Small intestine (tissue), 7 donors: Measurements from ENCODE around the gene PCED1B. TPM values are rescaled to one million over a fixed set of nuclear protein-coding genes. Genes with fewer than 3 reads are reported as not detected.

Experiments used
- DNase-seq, 2 donors: peaks; one replicate each; pipeline versions ENCODE4 v3.0.0 to v3.0.0-alpha.2; 2013
- FAIRE-seq: peaks from 2 replicates; lab custom pipeline; 2012; peaks lifted over from hg19 to GRCh38; lab: Jason Lieb, UNC
- H3K27ac ChIP-seq, 3 donors: one replicate each; pipeline ENCODE4 v1.5.1; 2013; ENCODE audit warnings: low read length in 2 of 3, mild to moderate bottlenecking in 2 of 3, control low read depth in 1 of 3, inconsistent platforms in 1 of 3, low read depth in 1 of 3, moderate library complexity in 1 of 3
- H3K27me3 ChIP-seq, 3 donors: one replicate each; pipeline ENCODE4 v1.6.1; 2013; ENCODE audit warnings: low read length in 3 of 3, inconsistent platforms in 1 of 3; ENCODE audit not compliant: control insufficient read depth in 3 of 3, insufficient read depth in 3 of 3
- H3K36me3 ChIP-seq, 3 donors: one replicate each; pipeline ENCODE4 v1.6.1; 2013; ENCODE audit warnings: low read length in 3 of 3, inconsistent platforms in 1 of 3, low read depth in 1 of 3, mild to moderate bottlenecking in 1 of 3, moderate library complexity in 1 of 3; ENCODE audit not compliant: control insufficient read depth in 3 of 3, insufficient read depth in 2 of 3
- H3K4me1 ChIP-seq, 3 donors: one replicate each; pipeline ENCODE4 v1.6.1; 2013; ENCODE audit warnings: low read length in 2 of 3, inconsistent platforms in 1 of 3, low read depth in 1 of 3, mild to moderate bottlenecking in 1 of 3, moderate library complexity in 1 of 3; ENCODE audit not compliant: control insufficient read depth in 3 of 3, insufficient read depth in 2 of 3
- H3K4me3 ChIP-seq, 3 donors: one replicate each; pipeline ENCODE4 v1.5.1; 2013; ENCODE audit warnings: low read length in 3 of 3, control low read depth in 1 of 3, inconsistent platforms in 1 of 3, low read depth in 1 of 3, mild to moderate bottlenecking in 1 of 3, moderate library complexity in 1 of 3
- H3K9me3 ChIP-seq, 2 donors: one replicate each; pipeline ENCODE4 v1.6.1; 2013; ENCODE audit warnings: low read depth in 1 of 2, low read length in 1 of 2; ENCODE audit not compliant: control insufficient read depth in 2 of 2, insufficient read depth in 1 of 2
- WGBS, 3 donors: extraction: QIAGEN DNeasy Blood & Tissue Kit; methylation state at CpG; one replicate each; pipeline ENCODE4 v1.1.7; 2013; 5-methylcytosine and 5-hydroxymethylcytosine counted together
- polyA plus RNA-seq, 4 donors: library from polyadenylated mRNA; stranded (reverse) in 3 of 4; unstranded in 1 of 4; fragments of 200-250 nt in 3 of 4; fragments of 120-200 nt in 1 of 4; gene quantifications; one replicate each; pipeline versions ENCODE4 v1.2.1 to v1.2.3, GENCODE V29; 2013
- donor health status: healthy with polysubstance abuse.
- donor health status: control.
- donor health status: control.
- donor health status: Bipolar disorder and iron deficiency.
- donor health status: healthy.

The PCED1B gene
- polyA plus RNA-seq, 4 donors: 1.4 to 4.5 (median 1.6) TPM; not detected in 1

DNA sequence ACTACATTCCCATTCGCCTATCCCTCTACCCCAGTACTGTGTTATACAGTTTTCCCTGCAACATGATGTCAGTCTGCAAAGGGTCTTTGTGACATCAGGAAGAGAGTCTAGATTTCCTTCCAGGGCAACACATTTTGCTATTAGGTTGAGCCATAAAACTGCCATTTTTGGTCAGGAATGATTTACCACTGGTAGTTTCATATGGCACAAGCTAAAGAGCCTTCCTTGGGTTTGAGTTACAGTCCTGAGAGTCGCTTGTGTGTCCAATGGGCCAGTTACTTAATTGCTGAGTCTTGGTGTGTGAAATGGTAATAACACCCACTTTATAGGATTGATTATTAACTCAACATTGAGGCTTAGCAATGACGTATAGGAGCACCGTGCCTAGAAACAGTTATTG lies 23.0 kb downstream of the PCED1B start:
- Histone ChIP-seq H3K9me3 (no peaks in the 10 kb centered on the region), H3K4me1 (peaks cover 0 to 6% (median 0%) of the 10 kb centered on the region in 3 donors), H3K4me3 (no peak overlapping the region), H3K36me3 (no peaks in the 10 kb centered on the region), H3K27me3 (no peaks in the 10 kb centered on the region), H3K27ac (peak overlapping the region in 1 of 3 donors; percentile 37)
- no peak for DNase-seq
- FAIRE-seq: no peak
- WGBS, 3 donors: 65 to 79% (median 73%) methylated on average over 4 of the region's 4 CpGs

DNA sequence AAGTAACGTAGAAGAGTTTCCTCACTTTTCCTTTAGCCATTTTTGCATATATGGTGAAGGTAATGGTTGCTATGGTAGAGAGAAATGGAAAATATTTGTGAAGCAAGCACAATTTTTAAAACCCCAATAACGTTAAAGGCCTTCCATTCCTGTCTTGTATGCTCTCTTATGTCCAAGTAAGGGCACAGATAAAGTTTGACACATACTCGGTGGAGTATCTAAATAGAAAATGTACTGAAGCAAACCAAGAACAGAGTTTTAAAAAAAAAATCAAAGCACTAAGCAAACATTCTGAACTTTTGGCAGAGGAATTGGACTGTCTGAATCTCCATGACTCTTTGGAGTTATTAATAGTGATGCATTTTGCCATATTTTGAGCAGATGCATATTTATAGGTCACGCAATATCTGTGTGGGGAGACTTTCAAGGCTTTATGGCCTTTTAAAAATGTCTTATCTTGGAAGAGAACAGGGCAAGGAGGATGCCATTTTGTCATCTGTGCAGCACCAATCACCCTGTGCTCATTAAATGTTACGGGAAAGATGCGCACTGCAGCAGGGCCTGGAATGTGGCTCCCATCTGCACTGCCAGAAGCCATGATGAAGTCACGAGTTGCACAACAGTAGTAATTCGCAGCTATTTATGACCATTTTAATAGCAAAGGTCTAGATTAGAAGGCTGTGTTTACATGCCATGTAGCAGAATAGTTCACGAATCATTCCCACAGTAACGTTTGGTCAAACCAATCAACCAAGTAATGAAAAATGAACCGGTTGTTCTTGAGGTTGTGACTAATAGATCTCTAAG lies 23.6 kb downstream of the PCED1B start:
- FAIRE-seq: no peak

DNA sequence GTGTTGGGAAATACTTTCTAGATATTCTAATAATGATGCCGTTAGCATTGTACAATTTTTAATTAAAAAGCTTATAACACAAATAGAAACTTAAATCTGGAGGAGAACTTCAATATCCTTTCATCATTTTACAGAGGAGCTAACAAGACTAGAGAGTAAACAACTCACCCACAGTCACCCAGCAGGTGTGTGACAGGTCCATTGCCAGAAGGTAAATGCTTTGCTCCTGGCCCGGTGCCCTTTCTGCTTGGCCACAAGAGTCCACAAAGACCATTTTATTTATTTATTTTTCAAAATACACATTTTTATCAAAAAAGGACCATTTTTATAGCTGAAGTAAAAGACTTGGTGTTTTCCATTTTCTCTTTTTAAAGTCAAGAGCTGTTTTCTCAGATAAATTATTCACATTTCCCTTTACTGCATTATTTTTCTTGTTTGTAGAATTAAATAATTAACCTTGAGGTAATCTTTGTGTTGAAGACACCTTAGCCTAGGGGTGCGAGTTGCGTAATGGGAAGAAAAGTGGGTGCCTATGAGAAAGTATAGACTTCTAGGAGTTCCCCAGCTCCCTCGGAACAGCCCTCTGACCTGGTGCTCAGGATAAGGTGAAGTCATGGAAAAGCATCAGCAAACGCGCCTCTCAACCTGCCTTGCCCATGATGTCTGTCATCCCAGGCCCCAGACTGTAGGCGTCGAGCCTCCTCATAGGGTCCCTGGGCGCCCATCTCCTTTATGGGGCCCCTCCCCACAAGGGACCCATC lies 26.7 kb downstream of the PCED1B start:
- Histone ChIP-seq H3K4me3 (no peak overlapping the region), H3K27ac (no peak overlapping the region), H3K4me1 (peaks cover 0 to 6% (median 0%) of the 10 kb centered on the region in 3 donors), H3K36me3 (no peaks in the 10 kb centered on the region), H3K27me3 (no peaks in the 10 kb centered on the region), H3K9me3 (no peaks in the 10 kb centered on the region)
- 89 to 91% (median 90%) methylated on average over 10 of the region's 10 CpGs for WGBS, 3 donors
- no peak for FAIRE-seq
- DNase-seq: no peak

More for the DNA sequence above, 23.6 kb downstream of the PCED1B start:
- Histone ChIP-seq H3K4me3 (no peak overlapping the region), H3K4me1 (peaks cover 0 to 6% (median 0%) of the 10 kb centered on the region in 3 donors), H3K27me3 (no peaks in the 10 kb centered on the region), H3K9me3 (no peaks in the 10 kb centered on the region), H3K36me3 (no peaks in the 10 kb centered on the region), H3K27ac (peak overlapping the region in 1 of 3 donors; percentile 39)
- peak in 1 of 2 donors; percentile 66 for DNase-seq
- 54 to 67% (median 65%) methylated on average over 11 of the region's 11 CpGs for WGBS, 3 donors

GRCh38 chr12:47107446-47107845 lies 28.0 kb downstream of the PCED1B start:
- Histone ChIP-seq H3K27me3 (no peaks in the 10 kb centered on the region), H3K4me1 (peaks cover 0 to 4% (median 0%) of the 10 kb centered on the region in 3 donors), H3K9me3 (no peaks in the 10 kb centered on the region), H3K27ac (no peak overlapping the region), H3K36me3 (no peaks in the 10 kb centered on the region), H3K4me3 (no peak overlapping the region)
- FAIRE-seq (no peak), DNase-seq (no peak)
- 95 to 98% (median 96%) methylated on average over 3 of the region's 3 CpGs for WGBS, 3 donors

DNA sequence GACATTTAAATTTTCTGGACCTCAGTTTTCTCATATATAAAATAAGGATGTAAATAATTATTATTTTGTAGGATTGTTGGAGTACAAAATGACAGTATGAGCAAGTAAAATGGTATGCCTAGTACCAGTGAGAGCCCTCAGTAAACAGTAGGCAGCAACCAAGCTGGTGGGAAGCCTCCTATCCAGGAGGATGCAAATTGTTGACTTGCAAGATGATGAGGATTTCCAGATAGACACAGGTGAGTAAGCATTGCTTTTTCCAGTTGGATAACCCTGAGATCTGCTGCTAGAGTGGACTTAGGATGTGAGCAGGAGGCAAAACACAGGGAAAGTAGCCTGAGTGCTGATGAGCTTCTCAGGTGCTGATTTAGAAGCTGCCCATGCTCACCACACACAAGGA lies 28.5 kb downstream of the PCED1B start:
- Histone ChIP-seq H3K4me1 (no peaks in the 10 kb centered on the region), H3K27ac (no peak overlapping the region), H3K36me3 (no peaks in the 10 kb centered on the region), H3K4me3 (no peak overlapping the region), H3K9me3 (no peaks in the 10 kb centered on the region), H3K27me3 (no peaks in the 10 kb centered on the region)
- no peak for DNase-seq
- FAIRE-seq: no peak

- no peak for FAIRE-seq
These were observed 30.7 kb downstream of the PCED1B start for GRCh38 chr12:47110011-47110541.

DNA sequence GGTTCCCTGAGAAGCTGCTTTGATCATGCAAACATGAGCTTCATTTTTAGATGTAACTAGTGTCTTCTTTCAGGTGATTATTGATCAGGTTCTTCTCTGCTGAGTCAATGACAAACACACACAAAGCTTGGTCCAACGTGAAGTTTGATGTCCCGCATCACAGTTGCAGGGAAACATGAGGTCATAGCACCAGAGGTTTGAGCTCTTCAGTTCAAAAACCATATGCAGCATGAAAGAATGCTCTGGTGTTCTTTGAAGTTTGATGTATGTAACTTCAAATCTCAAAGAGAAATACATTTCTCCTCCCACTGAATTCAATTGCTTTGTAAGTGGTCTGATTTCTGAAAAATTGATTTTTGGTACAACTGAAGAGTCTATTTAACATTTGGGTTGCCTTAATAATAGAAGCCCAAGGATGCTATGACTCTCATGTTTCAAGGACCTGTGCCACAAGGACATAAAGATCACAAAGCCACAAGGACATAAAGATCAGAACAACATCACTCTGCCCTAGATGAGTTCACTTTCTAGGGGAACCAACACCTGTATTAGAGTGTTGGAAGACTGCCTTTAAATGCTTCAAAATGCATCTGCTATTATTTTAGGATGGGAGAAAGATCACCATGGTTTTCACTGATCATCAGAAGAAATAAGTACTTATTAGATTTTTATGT lies 31.4 kb downstream of the PCED1B start:
- WGBS, 3 donors: 72 to 88% (median 86%) methylated on average over 2 of the region's 2 CpGs
- Histone ChIP-seq H3K9me3 (no peaks in the 10 kb centered on the region), H3K27ac (no peak overlapping the region), H3K4me1 (no peaks in the 10 kb centered on the region), H3K27me3 (no peaks in the 10 kb centered on the region), H3K36me3 (no peaks in the 10 kb centered on the region), H3K4me3 (no peak overlapping the region)
- FAIRE-seq: no peak
- DNase-seq: no peak

More at GRCh38 chr12:47110011-47110541, 30.7 kb downstream of the PCED1B start:
- H3K36me3 ChIP-seq: no peaks in the 10 kb centered on the region
- H3K9me3 ChIP-seq: no peaks in the 10 kb centered on the region
- no peak overlapping the region for H3K4me3 ChIP-seq
- DNase-seq: no peak
- 94 to 98% (median 96%) methylated on average over 2 of the region's 2 CpGs for WGBS, 3 donors
- H3K4me1 ChIP-seq: no peaks in the 10 kb centered on the region
- no peak overlapping the region for H3K27ac ChIP-seq
- H3K27me3 ChIP-seq: no peaks in the 10 kb centered on the region

DNA sequence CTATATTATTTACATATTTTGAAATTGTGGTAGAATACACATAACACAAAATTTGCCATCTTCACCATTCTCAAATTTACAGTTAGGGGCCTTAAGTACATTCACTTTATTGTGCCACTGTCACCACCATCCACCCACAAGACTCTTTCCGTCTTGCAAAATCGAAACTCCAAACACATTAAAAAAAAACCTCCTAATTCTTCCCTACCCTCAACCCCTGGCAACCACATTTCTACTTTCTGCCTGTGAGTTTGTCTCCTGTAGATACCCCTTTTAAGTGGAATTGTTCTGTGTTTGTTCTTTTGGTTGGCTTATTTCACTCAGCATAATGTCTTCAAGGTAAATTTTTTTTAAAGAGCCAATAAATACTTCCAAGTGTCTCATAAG lies 32.0 kb downstream of the PCED1B start:
- Histone ChIP-seq H3K9me3 (no peaks in the 10 kb centered on the region), H3K27me3 (no peaks in the 10 kb centered on the region), H3K27ac (no peak overlapping the region), H3K4me3 (no peak overlapping the region), H3K36me3 (no peaks in the 10 kb centered on the region), H3K4me1 (no peaks in the 10 kb centered on the region)
- WGBS, 3 donors: 82 to 97% (median 85%) methylated on average over 2 of the region's 2 CpGs
- DNase-seq (no peak), FAIRE-seq (no peak)
